ENCODE data around the gene ERVW-1. TPM values are rescaled to one million over a fixed set of nuclear protein-coding genes. Genes with fewer than 3 reads are reported as not detected.

ERVW-1 gene
- total and polyA plus RNA-seq, 2 experiments from 2014 or later = 0.07 TPM; not detected in 1

GRCh38 chr7:92421676-92422435 is 55.9 kb downstream of the ERVW-1 start (continued):
- TF ChIP-seq ZNF114 (CRISPR knock-in tag; IDR thresholded peaks at IDR 0.05) (no peak), CREB1 (CRISPR knock-in tag; IDR thresholded peaks at IDR 0.05; ENCODE audit: low read depth) (no peak), CTCF (conservative IDR thresholded peaks at IDR 0.05; ENCODE audit: low read depth in 2 of 2) (no peak), ZNF331 (CRISPR knock-in tag; IDR thresholded peaks at IDR 0.05; ENCODE audit: low read depth) (no peak), NANOG (IDR thresholded peaks at IDR 0.05; ENCODE audit: borderline replicate concordance) (no peak)

Other genes with a start within 250 kb of the ERVW-1 start
- 54.3 and 59.8 TPM in 2 replicates for gene KRIT1, start 232.0 kb downstream of the ERVW-1 start, total RNA-seq (2014; rRNA removed; shearing (Covaris generic))
- 49.6 and 51.2 TPM in 2 replicates for gene KRIT1, start 232.0 kb downstream of the ERVW-1 start, polyA plus RNA-seq (2016; fragmentation: Nextera tagmentation; extraction: Ambion mirVana)
- gene ANKIB1, start 232.0 kb downstream of the ERVW-1 start, total RNA-seq (2014; rRNA removed; shearing (Covaris generic)) = 39.8 and 40.3 TPM in 2 replicates
- gene ANKIB1, start 232.0 kb downstream of the ERVW-1 start, polyA plus RNA-seq (2016; fragmentation: Nextera tagmentation; extraction: Ambion mirVana) = 17.1 and 19.1 TPM in 2 replicates
- 27.9 and 30.8 TPM in 2 replicates for gene GATAD1, start 30.5 kb downstream of the ERVW-1 start, total RNA-seq (2014; rRNA removed; shearing (Covaris generic))
- 15.1 and 15.4 TPM in 2 replicates for gene GATAD1, start 30.5 kb downstream of the ERVW-1 start, polyA plus RNA-seq (2016; fragmentation: Nextera tagmentation; extraction: Ambion mirVana)
- 25.4 and 44.8 TPM in 2 replicates for gene PEX1, start 50.6 kb upstream of the ERVW-1 start, total RNA-seq (2014; rRNA removed; shearing (Covaris generic))
- gene PEX1, start 50.6 kb upstream of the ERVW-1 start, polyA plus RNA-seq (2016; fragmentation: Nextera tagmentation; extraction: Ambion mirVana) = 17.3 and 22.5 TPM in 2 replicates
- gene RBM48, start 50.8 kb upstream of the ERVW-1 start, total RNA-seq (2014; rRNA removed; shearing (Covaris generic)) = 8.8 and 9.8 TPM in 2 replicates
- gene RBM48, start 50.8 kb upstream of the ERVW-1 start, polyA plus RNA-seq (2016; fragmentation: Nextera tagmentation; extraction: Ambion mirVana) = 9.8 and 11.1 TPM in 2 replicates
- gene FAM133B, start 112.4 kb upstream of the ERVW-1 start, total RNA-seq (2014; rRNA removed; shearing (Covaris generic)) = 36.9 and 38.4 TPM in 2 replicates
- 180 and 183 TPM in 2 replicates for gene FAM133B, start 112.4 kb upstream of the ERVW-1 start, polyA plus RNA-seq (2016; fragmentation: Nextera tagmentation; extraction: Ambion mirVana)